NCI-H1436 treated with DMSO at 0.1 percent for 48 hours (cell line): ENCODE measurements around the gene GRIFIN.

ENCODE experiments used
- DNase-seq: peaks from one replicate; lab custom pipeline; 2025; lab: John Stamatoyannopoulos, UW

Gene GRIFIN

DNA sequence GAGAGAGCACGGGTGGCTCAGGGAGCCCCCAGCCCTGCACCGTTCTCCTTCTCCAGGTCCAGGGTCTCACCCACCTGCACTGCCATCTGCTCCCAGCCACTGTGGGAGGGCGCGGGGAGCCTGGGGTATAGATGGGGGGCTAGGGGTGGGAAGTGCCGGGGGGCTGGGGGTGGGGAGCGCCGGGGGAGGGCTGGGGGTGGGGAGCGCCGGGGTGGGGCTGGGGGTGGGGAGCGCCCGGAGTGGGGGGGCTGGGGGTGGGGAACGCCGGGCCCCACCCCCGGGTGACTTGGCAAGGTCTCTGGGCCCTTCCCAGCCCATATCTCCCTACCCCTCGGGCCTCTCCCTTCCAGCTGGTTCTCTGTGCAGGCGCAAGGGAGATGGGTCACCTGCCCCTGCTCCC, at the start of gene GRIFIN:
Gene GRIFIN, minus strand, starts transcription at position 101 of the 400 bp plus-strand sequence. Its CDS starts 15 bp downstream, at position 86.
- no peak for DNase-seq

GRCh38 chr7:2524808-2525657, 48.8 kb upstream of the GRIFIN start:
- DNase-seq, result no peak

- DNase-seq, result peak; percentile 78
Measured at GRCh38 chr7:2523941-2524807, 48.0 kb upstream of the GRIFIN start.

DNA sequence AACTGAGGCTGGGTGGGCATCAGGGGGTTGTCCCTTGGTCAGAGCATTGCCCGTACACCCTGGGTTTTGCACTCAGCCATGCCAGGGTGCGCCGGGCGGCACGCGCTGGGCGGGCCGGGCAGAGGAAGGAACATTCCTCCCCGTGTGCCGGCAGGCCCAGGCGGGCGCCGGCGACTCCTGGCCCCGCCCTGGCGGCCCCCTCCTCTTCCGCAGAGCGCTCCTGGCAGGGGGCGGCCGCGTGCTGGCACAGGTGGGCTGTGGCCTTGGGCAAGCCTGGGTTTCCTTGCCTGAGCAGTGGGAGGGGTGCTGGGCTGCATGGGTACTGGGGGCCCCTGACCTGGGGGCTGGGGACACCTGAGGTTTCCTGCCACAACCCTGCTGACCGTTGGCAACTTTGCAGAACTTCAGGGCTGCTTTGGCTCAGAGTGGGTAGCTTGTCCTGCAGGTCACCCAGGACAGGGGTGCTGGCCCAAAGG, 47.3 kb upstream of the GRIFIN start:
- no peak for DNase-seq

GRCh38 chr7:2522780-2523433, 46.7 kb upstream of the GRIFIN start:
- DNase-seq, result no peak

GRCh38 chr7:2521952-2522591, 45.9 kb upstream of the GRIFIN start:
- DNase-seq, result no peak

GRCh38 chr7:2521341-2521745, 45.1 kb upstream of the GRIFIN start:
- DNase-seq, result no peak

DNA sequence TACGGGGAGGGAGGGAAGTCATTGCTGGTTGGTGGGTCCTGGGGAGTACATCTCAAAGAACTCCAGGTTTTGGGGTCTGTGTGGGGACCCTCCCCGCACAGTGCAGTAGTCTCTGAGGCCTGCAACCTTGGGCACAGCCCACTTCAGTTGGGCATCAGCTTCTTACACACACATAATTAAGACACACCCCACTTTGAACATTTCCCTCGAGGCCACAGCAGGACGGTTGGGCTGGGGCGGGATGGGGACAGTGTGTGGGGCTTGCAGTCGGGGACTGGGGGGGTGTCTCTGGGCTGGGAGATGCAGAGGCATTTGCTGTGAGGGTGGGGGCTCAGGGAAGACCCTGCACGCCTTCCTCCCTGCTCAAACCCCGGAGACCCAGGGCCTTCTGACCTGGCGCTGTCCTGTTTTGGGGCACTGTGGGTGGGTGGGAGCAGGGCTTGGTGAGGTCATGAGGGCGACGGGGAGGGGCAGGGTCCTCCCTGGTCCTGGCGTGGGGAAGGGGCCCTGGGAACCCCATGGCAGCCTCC, 44.6 kb upstream of the GRIFIN start:
- no peak for DNase-seq

DNA sequence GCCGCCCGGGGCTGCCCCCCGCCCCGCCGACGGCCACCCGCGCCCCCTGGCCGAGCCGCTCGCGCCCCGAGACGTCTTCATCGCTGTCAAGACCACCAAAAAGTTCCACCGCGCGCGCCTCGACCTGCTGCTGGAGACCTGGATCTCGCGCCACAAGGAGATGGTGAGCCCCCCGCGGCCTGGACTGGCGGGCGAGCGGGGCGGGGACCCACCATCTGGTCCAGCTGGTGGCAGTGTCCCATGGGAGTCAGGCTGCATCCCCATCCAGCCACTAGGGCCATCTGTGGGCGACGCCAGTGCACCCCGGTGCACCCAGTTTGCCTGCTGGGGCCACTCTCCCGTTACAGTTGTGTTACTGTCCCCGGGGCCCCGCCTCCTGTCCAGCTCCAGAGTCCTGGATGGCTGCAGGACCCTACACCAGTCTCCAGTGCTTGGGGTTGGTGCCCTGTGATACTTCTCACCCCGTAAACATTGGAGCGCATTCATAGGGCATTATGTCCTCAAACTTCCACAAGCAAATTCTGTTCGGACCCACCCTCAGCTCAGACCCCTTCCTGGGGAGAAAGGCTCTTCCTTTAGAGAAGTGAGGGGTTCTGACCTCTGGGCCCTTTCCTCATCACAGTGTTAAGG, 44.0 kb upstream of the GRIFIN start:
- no peak for DNase-seq

DNA sequence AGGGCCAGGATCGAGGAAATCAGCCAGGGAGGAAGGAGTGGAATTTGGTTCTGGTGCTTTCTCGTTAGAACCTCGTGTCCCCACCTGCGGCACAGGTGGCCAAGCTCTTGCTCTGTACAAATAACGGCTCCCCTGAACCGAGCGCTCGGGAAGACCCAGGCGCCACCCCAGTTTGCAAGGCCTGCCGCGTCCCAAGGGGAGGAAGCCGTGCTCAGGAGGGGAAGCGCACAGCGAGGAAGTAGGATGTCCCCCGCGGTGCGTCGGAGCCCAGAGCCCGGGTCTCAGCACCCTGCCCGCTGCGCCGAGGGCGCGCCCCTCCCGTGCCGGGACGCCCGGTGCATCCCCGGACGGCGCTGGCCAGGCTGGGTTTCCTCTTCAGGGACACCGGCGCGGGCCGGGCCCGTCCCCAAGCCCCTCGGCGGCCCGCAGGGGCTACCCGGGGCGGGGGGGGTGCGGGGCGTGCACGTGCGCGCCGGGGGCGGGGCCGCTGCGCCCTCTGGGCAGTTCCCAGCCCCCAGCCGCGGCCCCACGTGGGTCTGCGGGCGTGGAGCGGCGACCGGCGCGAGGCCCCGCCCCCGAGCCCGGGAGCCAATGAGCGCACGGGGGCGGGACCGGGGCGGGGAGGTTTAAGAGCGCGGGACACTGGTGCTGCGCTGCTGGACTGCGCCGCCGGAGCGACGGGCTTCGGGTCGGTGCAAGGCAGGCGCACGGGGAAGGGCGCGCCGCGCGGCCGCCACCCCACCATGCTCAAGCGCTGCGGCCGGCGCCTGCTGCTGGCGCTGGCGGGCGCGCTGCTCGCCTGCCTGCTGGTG, 43.1 kb upstream of the GRIFIN start, which contains the start of gene LFNG:
Gene LFNG, plus strand, starts transcription at position 656 of the 812 bp plus-strand sequence. Its CDS starts 88 bp downstream, at position 744.
- DNase-seq, result no peak

DNA sequence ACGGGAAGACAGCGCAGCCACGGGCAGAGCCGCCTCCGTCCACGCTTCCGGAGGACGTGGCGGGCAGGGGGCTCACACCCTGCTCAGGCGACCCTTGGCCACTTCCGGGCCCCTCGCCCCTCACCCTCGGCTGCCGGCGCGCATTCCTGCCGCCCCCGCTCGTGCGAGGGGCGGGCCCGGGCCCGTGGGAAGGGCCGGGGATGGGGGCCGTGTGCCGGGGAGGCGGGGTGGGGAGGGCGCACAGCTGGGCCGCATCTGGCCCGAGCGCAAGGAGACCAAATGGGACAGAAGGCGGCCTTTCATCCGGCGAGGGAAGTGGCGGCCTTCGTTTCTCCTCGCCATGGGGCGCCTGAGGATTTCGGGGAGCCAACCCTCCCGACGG, 42.5 kb upstream of the GRIFIN start:
- no peak for DNase-seq

- DNase-seq, result no peak
Measured at GRCh38 chr7:2517678-2518507, 41.7 kb upstream of the GRIFIN start.

GRCh38 chr7:2517026-2517425, 40.8 kb upstream of the GRIFIN start:
- DNase-seq, result no peak

- DNase-seq, result no peak
Measured at GRCh38 chr7:2516194-2516555, 40.0 kb upstream of the GRIFIN start.

DNA sequence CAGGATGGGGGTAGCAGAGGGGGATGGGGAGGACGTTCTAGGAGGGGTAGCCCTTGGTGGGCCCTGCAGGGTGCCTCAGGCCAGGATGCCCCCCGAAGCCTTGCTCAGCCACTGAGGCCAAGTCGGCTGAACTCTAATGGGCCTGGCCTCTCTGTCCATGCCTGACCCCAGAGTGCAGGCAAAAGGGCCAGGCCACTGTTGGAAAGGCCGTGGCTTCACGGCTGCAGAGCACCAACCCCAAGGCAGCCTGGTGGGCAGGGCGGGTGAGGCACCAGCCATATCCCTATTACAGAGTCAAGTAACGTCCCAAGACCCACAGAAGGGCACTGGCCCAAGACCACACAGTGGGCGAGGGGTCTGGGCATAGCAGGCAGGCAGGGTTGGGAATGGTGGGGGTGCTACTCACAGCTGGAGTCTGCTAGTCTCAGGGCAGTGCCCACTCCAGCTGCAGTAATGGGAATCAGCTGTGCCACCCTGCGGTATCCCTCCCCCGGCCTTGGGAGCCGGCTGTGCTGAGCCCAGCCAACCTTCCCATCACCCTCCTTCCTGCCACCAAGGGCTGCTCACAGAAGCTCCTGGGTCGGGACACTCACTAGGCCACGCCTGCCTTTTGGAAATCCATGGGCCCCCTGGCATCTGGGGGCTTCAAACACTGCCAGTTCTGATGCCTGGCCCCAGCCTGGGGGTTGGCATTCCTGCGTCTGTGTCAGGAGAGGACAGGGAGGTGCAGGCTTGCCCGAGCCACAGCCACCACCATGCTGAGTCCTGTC, 39.4 kb upstream of the GRIFIN start:
- no peak for DNase-seq

- DNase-seq, result no peak
Measured at GRCh38 chr7:2514473-2515423, 38.5 kb upstream of the GRIFIN start.

DNA sequence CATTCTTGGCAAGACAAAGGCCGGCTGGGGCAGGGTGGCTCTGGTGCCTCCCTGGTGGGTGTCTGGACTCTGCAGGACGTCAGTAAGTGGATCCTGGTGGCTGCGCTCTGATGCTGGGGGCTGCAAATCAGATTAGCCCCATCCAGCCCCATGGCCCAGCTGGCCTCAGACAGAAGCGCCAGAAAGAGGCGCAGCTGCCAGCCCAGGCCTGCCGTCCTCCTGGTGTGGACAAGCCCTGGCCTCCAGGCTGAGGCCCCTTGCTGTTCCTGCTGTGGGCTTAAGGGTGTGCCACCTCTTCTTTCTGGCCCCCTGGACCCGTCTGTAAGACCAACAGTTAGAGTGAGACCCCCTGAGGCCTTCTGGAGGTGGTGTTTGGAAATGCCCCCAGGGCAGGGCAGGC, 37.5 kb upstream of the GRIFIN start:
- DNase-seq, result no peak
